Liver (tissue), 9 donors: ENCODE results near the gene AMDHD1. TPM values are rescaled to one million over a fixed set of nuclear protein-coding genes. Genes with fewer than 3 reads are reported as not detected.

Experiments
- DNase-seq: peaks from one replicate; pipeline ENCODE4 v3.0.0-alpha.2; 2017; ENCODE audit warnings: low spot score
- H3K27ac ChIP-seq, 2 donors: one replicate each; pipeline ENCODE4 v1.7.0; 2013; ENCODE audit warnings: inconsistent platforms in 2 of 2, low read length in 2 of 2, control low read depth in 1 of 2, low read depth in 1 of 2, mild to moderate bottlenecking in 1 of 2
- H3K27me3 ChIP-seq, 4 donors: one replicate each; pipeline versions ENCODE4 v1.6.1 to v1.7.0; 2013; ENCODE audit warnings: low read length in 3 of 4, inconsistent platforms in 1 of 4, mild to moderate bottlenecking in 1 of 4, moderate library complexity in 1 of 4; ENCODE audit not compliant: control insufficient read depth in 4 of 4, insufficient read depth in 4 of 4
- H3K36me3 ChIP-seq, 4 donors: one replicate each; pipeline versions ENCODE4 v1.6.1 to v1.7.0; 2013; ENCODE audit warnings: low read length in 3 of 4, mild to moderate bottlenecking in 3 of 4, low read depth in 1 of 4, moderate library complexity in 1 of 4; ENCODE audit not compliant: control insufficient read depth in 4 of 4, insufficient read depth in 3 of 4
- H3K4me1 ChIP-seq, 4 donors: one replicate each; pipeline versions ENCODE4 v1.6.1 to v1.7.0; 2013; ENCODE audit warnings: low read length in 3 of 4, mild to moderate bottlenecking in 3 of 4, moderate library complexity in 1 of 4; ENCODE audit not compliant: control insufficient read depth in 4 of 4, insufficient read depth in 4 of 4
- H3K4me3 ChIP-seq, 3 donors: one replicate each; pipeline versions ENCODE4 v1.6.1 to v1.7.0; 2013; ENCODE audit warnings: low read length in 3 of 3, control low read depth in 1 of 3, low read depth in 1 of 3, mild to moderate bottlenecking in 1 of 3
- H3K9ac ChIP-seq, 2 donors: one replicate each; pipeline ENCODE4 v1.7.0; 2013; ENCODE audit warnings: low read length in 2 of 2, mild to moderate bottlenecking in 2 of 2, moderate library complexity in 2 of 2, control low read depth in 1 of 2, low read depth in 1 of 2
- H3K9me3 ChIP-seq, 4 donors: one replicate each; pipeline versions ENCODE4 v1.6.1 to v1.7.0; 2013; ENCODE audit warnings: low read length in 3 of 4; ENCODE audit not compliant: control insufficient read depth in 4 of 4
- ATF3 ChIP-seq: IDR thresholded peaks from 2 replicates; pipeline ENCODE4 v1.6.1; 2016; ENCODE audit warnings: antibody characterized with exemption
- CTCF ChIP-seq: fragments of 150-350 bp; IDR thresholded peaks from 2 replicates; pipeline ENCODE4 v1.5.1; 2017; ENCODE audit warnings: improper control_type of control experiment, low read depth, low read length; ENCODE audit not compliant: missing input control
- EGR1 ChIP-seq, 2 donors: IDR thresholded peaks; 2 replicates each; pipeline ENCODE4 v1.6.1; 2016 to 2018; ENCODE audit warnings: antibody characterized with exemption in 2 of 2, low read depth in 2 of 2
- FOXA1 ChIP-seq: IDR thresholded peaks from 2 replicates; pipeline ENCODE4 v1.6.1; 2016; ENCODE audit warnings: antibody characterized with exemption
- FOXA2 ChIP-seq: IDR thresholded peaks from 2 replicates; pipeline ENCODE4 v1.6.1; 2016; ENCODE audit warnings: antibody characterized with exemption
- GABPA ChIP-seq, 2 donors: IDR thresholded peaks in 1 of 2; conservative IDR thresholded peaks in 1 of 2; 2 replicates each; pipeline ENCODE4 v1.6.1; 2016; ENCODE audit warnings: antibody characterized with exemption in 2 of 2, mild to moderate bottlenecking in 1 of 2, moderate library complexity in 1 of 2
- HNF4A ChIP-seq, 2 donors: conservative IDR thresholded peaks; 2 replicates each; pipeline ENCODE4 v1.6.1; 2016; ENCODE audit warnings: antibody characterized with exemption in 2 of 2, mild to moderate bottlenecking in 2 of 2
- HNF4G ChIP-seq: IDR thresholded peaks from 2 replicates; pipeline ENCODE4 v1.6.1; 2016; ENCODE audit warnings: antibody characterized with exemption
- JUND ChIP-seq, 2 donors: IDR thresholded peaks; 2 replicates each; pipeline ENCODE4 v1.6.1; 2016; ENCODE audit warnings: antibody characterized with exemption in 2 of 2
- MAX ChIP-seq: IDR thresholded peaks from 2 replicates; pipeline ENCODE4 v1.6.1; 2016; ENCODE audit warnings: antibody characterized with exemption
- NR2F2 ChIP-seq: IDR thresholded peaks from 2 replicates; pipeline ENCODE4 v1.6.1; 2016; ENCODE audit warnings: antibody characterized with exemption
- RAD21 ChIP-seq, 2 donors: IDR thresholded peaks; 2 replicates each; pipeline ENCODE4 v1.6.1; 2016; ENCODE audit warnings: antibody characterized with exemption in 2 of 2, mild to moderate bottlenecking in 2 of 2
- REST ChIP-seq: IDR thresholded peaks from 2 replicates; pipeline ENCODE4 v1.6.1; 2016; ENCODE audit warnings: antibody characterized with exemption, mild to moderate bottlenecking
- RXRA ChIP-seq, 2 donors: IDR thresholded peaks; 2 replicates each; pipeline ENCODE4 v1.6.1; 2017 to 2018; ENCODE audit warnings: antibody characterized with exemption in 2 of 2, mild to moderate bottlenecking in 1 of 2
- SP1 ChIP-seq: IDR thresholded peaks from 2 replicates; pipeline ENCODE4 v1.6.1; 2018; ENCODE audit warnings: antibody characterized with exemption, mild to moderate bottlenecking
- TAF1 ChIP-seq: conservative IDR thresholded peaks from 2 replicates; pipeline ENCODE4 v1.6.1; 2016; ENCODE audit warnings: antibody characterized with exemption, mild to moderate bottlenecking
- YY1 ChIP-seq: IDR thresholded peaks from 2 replicates; pipeline ENCODE4 v1.6.1; 2016; ENCODE audit warnings: antibody characterized with exemption, mild to moderate bottlenecking
- ZBTB33 ChIP-seq: IDR thresholded peaks from 2 replicates; pipeline ENCODE4 v1.6.1; 2016; ENCODE audit warnings: antibody characterized with exemption
- WGBS: extraction: QIAGEN DNeasy Blood & Tissue Kit; methylation state at CpG from one replicate; pipeline ENCODE4 v1.1.7; 2013; 5-methylcytosine and 5-hydroxymethylcytosine counted together
- polyA plus RNA-seq, 2 donors: library from polyadenylated mRNA; stranded (reverse) in 1 of 2; unstranded in 1 of 2; fragments of 200-250 nt in 1 of 2; fragments of >200 nt in 1 of 2; fragmentation: Nextera tagmentation in 1 of 2; extraction: Ambion mirVana in 1 of 2; gene quantifications; one replicate each; pipeline versions ENCODE4 v1.2.1 to v1.2.3, GENCODE V29; 2013 to 2015
- total RNA-seq, 2 donors: library from RNA; depleted of rRNA; stranded (reverse); fragments of >200 nt; gene quantifications; one replicate each; pipeline ENCODE4 v1.2.3, GENCODE V29; 2014
- donor health status: healthy.
- donor health status: healthy.
- donor health status: healthy.
- donor health status: healthy.
- donor health status: healthy.

AMDHD1 gene
- total and polyA plus RNA-seq, 4 donors = 50.3 to 124 (median 80.7) TPM

GRCh38 chr12:95940514-95940913 lies 2.6 kb upstream of the AMDHD1 start:
- Histone ChIP-seq H3K4me1 (peaks cover 2 to 36% (median 20%) of the 10 kb centered on the region in 4 donors), H3K4me3 (no peak overlapping the region), H3K9ac (peak overlapping the region in 1 of 2 donors; percentile 54), H3K27me3 (no peaks in the 10 kb centered on the region), H3K36me3 (no peaks in the 10 kb centered on the region), H3K9me3 (no peaks in the 10 kb centered on the region), H3K27ac (peak overlapping the region; percentile 74 to 90)
- TF ChIP-seq FOXA1 = peak; percentile 75
- TF ChIP-seq MAX = peak; percentile 93
- TF ChIP-seq ZBTB33 = peak; percentile 70
- TF ChIP-seq TAF1 = peak; percentile 31
- peak; percentile 78 to 87 for TF ChIP-seq JUND (IDR thresholded peaks at IDR 0.05)
- peak; percentile 54 for TF ChIP-seq HNF4G
- peak; percentile 80 for TF ChIP-seq FOXA2
- TF ChIP-seq RAD21 (IDR thresholded peaks at IDR 0.05) = peak; percentile 43 to 49
- peak; percentile 85 for TF ChIP-seq ATF3
- peak in 1 of 2 donors; percentile 68 for TF ChIP-seq GABPA (IDR thresholded peaks at IDR 0.05 in 1 of 2, conservative IDR thresholded peaks at IDR 0.05 in 1 of 2)
- peak; percentile 99 to 100 for TF ChIP-seq RXRA (IDR thresholded peaks at IDR 0.05)
- no peak for TF ChIP-seq CTCF
- peak; percentile 70 for TF ChIP-seq REST
- peak; percentile 99 for TF ChIP-seq SP1
- peak; percentile 95 for TF ChIP-seq YY1
- TF ChIP-seq HNF4A (conservative IDR thresholded peaks at IDR 0.05) = peak; percentile 84 to 90
- peak; percentile 97 for TF ChIP-seq NR2F2
- peak; percentile 53 to 81 for TF ChIP-seq EGR1 (IDR thresholded peaks at IDR 0.05; ENCODE audit: low read depth in 2 of 2)
- whole genome bisulfite sequencing = 27% methylated on average over 6 of the region's 6 CpGs
- no peak for DNase-seq
